IMR-90 (cell line): ENCODE results near the gene ETV6.

Source experiments
- CEBPB ChIP-seq: IDR thresholded peaks from 2 replicates; pipeline ENCODE4 v1.6.1; 2012; ENCODE audit warnings: low read depth, low read length, improper control_type of control experiment
- FOS ChIP-seq: fragments of 150-350 bp; IDR thresholded peaks from 2 replicates; pipeline ENCODE4 v1.6.1; 2016; ENCODE audit warnings: low read depth, low read length
- MAFK ChIP-seq: IDR thresholded peaks from 2 replicates; pipeline ENCODE4 v1.6.1; 2012; ENCODE audit warnings: low read depth, low read length, improper control_type of control experiment
- MXI1 ChIP-seq: IDR thresholded peaks from 2 replicates; pipeline ENCODE4 v1.6.1; 2012; ENCODE audit warnings: low read depth, mild to moderate bottlenecking, low read length, moderate library complexity, borderline replicate concordance
- POLR2A ChIP-seq: IDR thresholded peaks from 2 replicates; pipeline ENCODE4 v1.6.1; 2012; ENCODE audit warnings: mild to moderate bottlenecking, low read depth, low read length
- RAD21 ChIP-seq: IDR thresholded peaks from 2 replicates; pipeline ENCODE4 v1.6.1; 2012; ENCODE audit warnings: low read length, improper control_type of control experiment
- TF ChIP-seq, protein P1 (sequence below): fragments of 150-350 bp; IDR thresholded peaks from 2 replicates; pipeline ENCODE4 v1.6.1; 2017; ENCODE audit warnings: mild to moderate bottlenecking, antibody characterized with exemption, low read length, low read depth
- TF ChIP-seq, protein P2 (sequence below): conservative IDR thresholded peaks from 2 replicates; pipeline ENCODE4 v1.5.1; 2012; ENCODE audit warnings: mild to moderate bottlenecking, low read depth, low read length, improper control_type of control experiment
- TF ChIP-seq, protein P3 (sequence below): fragments of 150-350 bp; IDR thresholded peaks from 2 replicates; pipeline ENCODE4 v1.6.1; 2016; ENCODE audit warnings: low read depth, mild to moderate bottlenecking, low read length, moderate library complexity, borderline replicate concordance

DNA sequence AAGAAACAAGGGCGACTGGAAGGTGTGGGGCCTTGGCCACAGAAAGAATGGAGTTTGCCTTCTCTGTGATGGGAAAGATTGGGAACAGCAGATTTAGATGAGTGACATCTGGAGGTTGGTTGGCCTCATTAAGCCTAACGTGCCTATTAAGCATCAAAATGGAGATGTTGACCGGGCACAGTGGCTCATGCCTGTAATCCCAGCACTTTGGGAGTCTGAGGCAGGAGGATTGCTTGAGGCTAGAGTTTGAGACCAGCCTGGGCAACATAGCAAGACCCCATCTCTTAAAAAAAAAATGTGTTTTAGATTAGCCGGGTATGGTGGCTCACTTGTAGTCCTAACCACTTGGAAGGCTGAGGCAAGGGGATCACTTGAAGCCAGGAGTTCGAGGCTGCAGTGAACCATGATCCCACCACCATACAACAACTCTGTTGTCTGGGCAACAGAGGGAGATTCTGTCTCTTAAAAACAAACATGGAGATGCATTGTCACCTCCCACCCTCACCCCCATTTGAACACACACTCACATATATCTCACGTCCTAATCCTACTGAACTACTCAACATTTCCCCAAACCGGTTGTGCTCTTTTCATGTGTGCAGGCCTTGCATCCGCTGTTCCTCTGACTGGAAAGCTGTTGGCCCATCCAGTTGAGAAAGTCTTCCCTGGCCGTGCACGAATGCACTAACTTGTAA is 172.1 kb downstream of the ETV6 start:
- TF ChIP-seq MXI1 (no peak), MAFK (no peak), RAD21 (no peak), FOS (no peak), CEBPB (no peak), POLR2A (no peak)
- TF ChIP-seq, protein P1, sequence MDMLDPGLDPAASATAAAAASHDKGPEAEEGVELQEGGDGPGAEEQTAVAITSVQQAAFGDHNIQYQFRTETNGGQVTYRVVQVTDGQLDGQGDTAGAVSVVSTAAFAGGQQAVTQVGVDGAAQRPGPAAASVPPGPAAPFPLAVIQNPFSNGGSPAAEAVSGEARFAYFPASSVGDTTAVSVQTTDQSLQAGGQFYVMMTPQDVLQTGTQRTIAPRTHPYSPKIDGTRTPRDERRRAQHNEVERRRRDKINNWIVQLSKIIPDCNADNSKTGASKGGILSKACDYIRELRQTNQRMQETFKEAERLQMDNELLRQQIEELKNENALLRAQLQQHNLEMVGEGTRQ, result no peak
- TF ChIP-seq, protein P2, sequence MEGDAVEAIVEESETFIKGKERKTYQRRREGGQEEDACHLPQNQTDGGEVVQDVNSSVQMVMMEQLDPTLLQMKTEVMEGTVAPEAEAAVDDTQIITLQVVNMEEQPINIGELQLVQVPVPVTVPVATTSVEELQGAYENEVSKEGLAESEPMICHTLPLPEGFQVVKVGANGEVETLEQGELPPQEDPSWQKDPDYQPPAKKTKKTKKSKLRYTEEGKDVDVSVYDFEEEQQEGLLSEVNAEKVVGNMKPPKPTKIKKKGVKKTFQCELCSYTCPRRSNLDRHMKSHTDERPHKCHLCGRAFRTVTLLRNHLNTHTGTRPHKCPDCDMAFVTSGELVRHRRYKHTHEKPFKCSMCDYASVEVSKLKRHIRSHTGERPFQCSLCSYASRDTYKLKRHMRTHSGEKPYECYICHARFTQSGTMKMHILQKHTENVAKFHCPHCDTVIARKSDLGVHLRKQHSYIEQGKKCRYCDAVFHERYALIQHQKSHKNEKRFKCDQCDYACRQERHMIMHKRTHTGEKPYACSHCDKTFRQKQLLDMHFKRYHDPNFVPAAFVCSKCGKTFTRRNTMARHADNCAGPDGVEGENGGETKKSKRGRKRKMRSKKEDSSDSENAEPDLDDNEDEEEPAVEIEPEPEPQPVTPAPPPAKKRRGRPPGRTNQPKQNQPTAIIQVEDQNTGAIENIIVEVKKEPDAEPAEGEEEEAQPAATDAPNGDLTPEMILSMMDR, result no peak
- TF ChIP-seq, protein P3, sequence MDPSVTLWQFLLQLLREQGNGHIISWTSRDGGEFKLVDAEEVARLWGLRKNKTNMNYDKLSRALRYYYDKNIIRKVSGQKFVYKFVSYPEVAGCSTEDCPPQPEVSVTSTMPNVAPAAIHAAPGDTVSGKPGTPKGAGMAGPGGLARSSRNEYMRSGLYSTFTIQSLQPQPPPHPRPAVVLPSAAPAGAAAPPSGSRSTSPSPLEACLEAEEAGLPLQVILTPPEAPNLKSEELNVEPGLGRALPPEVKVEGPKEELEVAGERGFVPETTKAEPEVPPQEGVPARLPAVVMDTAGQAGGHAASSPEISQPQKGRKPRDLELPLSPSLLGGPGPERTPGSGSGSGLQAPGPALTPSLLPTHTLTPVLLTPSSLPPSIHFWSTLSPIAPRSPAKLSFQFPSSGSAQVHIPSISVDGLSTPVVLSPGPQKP, result no peak
